ENCODE measurements around the gene CACNG6.

- TF ChIP-seq POLR2A (IDR thresholded peaks at IDR 0.05) = no peak
- no peak for TF ChIP-seq CTCF (IDR thresholded peaks at IDR 0.05 in 4 of 5, conservative IDR thresholded peaks at IDR 0.05 in 1 of 5)
Observed at GRCh38 chr19:53982611-53983010, 8.8 kb upstream of the CACNG6 start.

All from gastrocnemius medialis (tissue), 4 donors.